Esophagus muscularis mucosa (tissue), 4 donors: ENCODE data around the gene SKI. TPM values are rescaled to one million over a fixed set of nuclear protein-coding genes. Genes with fewer than 3 reads are reported as not detected.

ENCODE experiments used
- DNase-seq: peaks from one replicate; pipeline ENCODE4 v3.0.0-alpha.2; 2017; ENCODE audit errors: extremely low spot score
- H3K27ac ChIP-seq, 4 donors: fragments of 200-600 bp; sonication (generic); replicated peaks in 1 of 4; 1 replicate in 3 of 4; 2 replicates in 1 of 4; pipeline ENCODE4 v1.5.1; 2016 to 2019; ENCODE audit warnings: mild to moderate bottlenecking in 1 of 4
- H3K27me3 ChIP-seq, 4 donors: fragments of 200-600 bp; sonication (generic); one replicate each; pipeline versions ENCODE4 v1.5.1 to v1.6.0; 2016 to 2019
- H3K36me3 ChIP-seq, 4 donors: fragments of 200-600 bp; sonication (generic); one replicate each; pipeline ENCODE4 v1.5.1; 2016 to 2019
- H3K4me1 ChIP-seq, 4 donors: fragments of 200-600 bp; sonication (generic); one replicate each; pipeline ENCODE4 v1.5.1; 2016 to 2019
- H3K4me3 ChIP-seq, 4 donors: fragments of 200-600 bp; sonication (generic); 1 replicate in 2 of 4; 2 replicates in 2 of 4; pipeline ENCODE4 v1.5.1; 2016 to 2019; ENCODE audit warnings: mild to moderate bottlenecking in 4 of 4, moderate library complexity in 1 of 4
- H3K9me3 ChIP-seq, 4 donors: fragments of 200-600 bp; sonication (generic); 1 replicate in 3 of 4; 2 replicates in 1 of 4; pipeline ENCODE4 v1.5.1; 2016 to 2019
- CTCF ChIP-seq, 3 experiments: fragments of 200-600 bp in 2 of 3; fragments of 450-650 bp in 1 of 3; sonication (generic) in 2 of 3; IDR thresholded peaks; one replicate each; pipeline ENCODE4 v1.5.1; 2017 to 2019; ENCODE audit warnings: antibody characterized with exemption in 3 of 3, mild to moderate bottlenecking in 2 of 3, moderate library complexity in 1 of 3
- EP300 ChIP-seq: sonication (generic); formaldehyde crosslinking; IDR thresholded peaks from one replicate; pipeline ENCODE4 v1.6.1; 2017; ENCODE audit warnings: antibody characterized with exemption
- POLR2A ChIP-seq: fragments of 450-650 bp; IDR thresholded peaks from one replicate; pipeline ENCODE4 v1.6.1; 2017; ENCODE audit warnings: antibody characterized with exemption, moderate library complexity, mild to moderate bottlenecking, low read depth
- POLR2AphosphoS5 ChIP-seq, 2 donors: sonication (generic); formaldehyde crosslinking; IDR thresholded peaks; one replicate each; pipeline ENCODE4 v1.6.1; 2017; ENCODE audit warnings: antibody characterized with exemption in 2 of 2
- WGBS: methylation state at CpG from one replicate; pipeline ENCODE4 v1.1.5; 2018; 5-methylcytosine and 5-hydroxymethylcytosine counted together
- intact Hi-C: fragments of 100-400 bp; cut with DNase I; formaldehyde crosslinking; loops from one replicate; pipeline ENCODE4 v1.15.1; 2023
- total RNA-seq, 4 donors: library from RNA; depleted of rRNA; stranded (reverse); fragments of >200 nt; gene quantifications; one replicate each; pipeline versions ENCODE4 v1.1.0 to v1.2.1, GENCODE V29; 2016

The SKI gene
- total RNA-seq, 4 donors from 2014 or later = 70.1 to 190 (median 124) TPM

GRCh38 chr1:2307064-2307605 lies 79.0 kb downstream of the SKI start:
- no peaks in the 10 kb centered on the region for H3K9me3 ChIP-seq
- DNase-seq = no peak
- intact Hi-C loops = no loop called here
- WGBS = 93% methylated on average over 28 of the region's 41 CpGs
- no peak overlapping the region for H3K27ac ChIP-seq
- H3K4me1 ChIP-seq = peaks cover 34 to 70% (median 60%) of the 10 kb centered on the region in 4 donors
- no peaks in the 10 kb centered on the region for H3K27me3 ChIP-seq
- H3K36me3 ChIP-seq = peaks cover 39 to 66% (median 64%) of the 10 kb centered on the region in 4 donors
- no peak overlapping the region for H3K4me3 ChIP-seq
- TF ChIP-seq EP300 (no peak), CTCF (IDR thresholded peaks at IDR 0.05) (no peak), POLR2AphosphoS5 (IDR thresholded peaks at IDR 0.05) (no peak), POLR2A (no peak)

- 78% methylated on average over 15 of the region's 15 CpGs for WGBS
- peaks cover 39 to 65% (median 61%) of the 10 kb centered on the region in 4 donors for H3K36me3 ChIP-seq
- intact Hi-C loops = no loop called here
- peaks cover 39 to 70% (median 62%) of the 10 kb centered on the region in 4 donors for H3K4me1 ChIP-seq
- no peak for TF ChIP-seq EP300
- no peak for TF ChIP-seq POLR2A
- no peak for TF ChIP-seq POLR2AphosphoS5 (IDR thresholded peaks at IDR 0.05)
- no peak for TF ChIP-seq CTCF (IDR thresholded peaks at IDR 0.05)
- H3K27me3 ChIP-seq = no peaks in the 10 kb centered on the region
- H3K4me3 ChIP-seq = no peak overlapping the region
- H3K9me3 ChIP-seq = no peaks in the 10 kb centered on the region
- H3K27ac ChIP-seq = no peak overlapping the region
- no peak for DNase-seq
Measured at GRCh38 chr1:2307972-2308371, 79.9 kb downstream of the SKI start.

GRCh38 chr1:2308844-2309243 lies 80.7 kb downstream of the SKI start:
- H3K27ac ChIP-seq = peak overlapping the region in 3 of 4 donors; percentile 31 to 93 (median 93)
- peaks cover 48 to 70% (median 65%) of the 10 kb centered on the region in 4 donors for H3K4me1 ChIP-seq
- no peak for DNase-seq
- TF ChIP-seq POLR2A (no peak), CTCF (IDR thresholded peaks at IDR 0.05) (no peak), POLR2AphosphoS5 (IDR thresholded peaks at IDR 0.05) (no peak), EP300 (no peak)
- no peaks in the 10 kb centered on the region for H3K27me3 ChIP-seq
- intact Hi-C loops = no loop called here
- no peak overlapping the region for H3K4me3 ChIP-seq
- H3K36me3 ChIP-seq = peaks cover 35 to 56% (median 52%) of the 10 kb centered on the region in 4 donors
- 90% methylated on average over 17 of the region's 20 CpGs for WGBS
- no peaks in the 10 kb centered on the region for H3K9me3 ChIP-seq

DNA sequence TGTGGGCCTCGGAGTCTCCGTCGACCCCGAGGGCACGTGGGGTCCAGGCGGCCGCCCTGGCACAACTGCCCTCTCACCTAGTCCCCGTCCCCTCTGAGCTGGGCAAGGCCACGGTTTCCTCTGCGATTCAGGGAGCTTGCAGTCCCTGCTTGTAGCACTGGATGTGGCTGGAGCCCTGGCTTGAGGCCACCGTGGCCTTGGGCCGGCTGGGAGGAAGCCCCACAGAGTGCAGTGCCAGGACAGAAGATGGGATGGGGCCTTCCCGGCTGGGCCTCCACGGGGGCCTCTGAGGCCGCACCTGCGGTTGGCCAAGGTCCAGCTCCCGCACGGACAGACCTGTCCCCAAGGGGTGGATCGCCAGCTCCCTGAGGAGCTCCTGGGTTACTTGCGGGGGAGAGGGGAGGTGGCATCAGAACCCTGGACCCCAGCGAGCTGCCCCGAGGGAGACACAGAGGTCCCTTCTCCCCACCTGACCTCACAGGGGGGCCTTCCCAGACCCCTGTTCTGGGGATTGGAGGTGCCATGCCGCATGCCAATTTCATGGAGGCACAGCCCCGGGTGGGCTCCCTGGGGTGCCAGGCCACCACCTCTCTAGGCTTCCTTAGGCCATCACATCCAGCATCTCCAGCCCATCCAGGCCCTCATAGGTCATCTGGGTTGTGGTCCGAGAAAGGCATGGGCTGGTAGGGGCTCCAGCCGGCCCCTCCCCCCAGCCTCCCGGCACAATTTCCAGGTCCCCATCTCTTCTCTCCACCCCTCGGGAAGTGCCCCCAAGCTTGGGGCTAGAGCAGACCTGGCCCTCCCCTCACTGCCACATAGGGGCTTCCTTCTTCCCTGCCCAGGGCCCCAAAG lies 82.4 kb downstream of the SKI start:
- TF ChIP-seq POLR2A (no peak), EP300 (no peak), CTCF (IDR thresholded peaks at IDR 0.05) (no peak), POLR2AphosphoS5 (IDR thresholded peaks at IDR 0.05) (peak in 1 of 2 donors; percentile 38)
- no peaks in the 10 kb centered on the region for H3K9me3 ChIP-seq
- no peaks in the 10 kb centered on the region for H3K27me3 ChIP-seq
- H3K4me3 ChIP-seq = no peak overlapping the region
- 82% methylated on average over 4 of the region's 28 CpGs for whole genome bisulfite sequencing
- H3K4me1 ChIP-seq = peaks cover 48 to 70% (median 64%) of the 10 kb centered on the region in 4 donors
- H3K27ac ChIP-seq = peak overlapping the region; percentile 93 to 98 (median 95)
- peaks cover 26 to 39% (median 35%) of the 10 kb centered on the region in 4 donors for H3K36me3 ChIP-seq
- no peak for DNase-seq
- intact Hi-C loops = loop anchor here (5.0 kb wide), 2 partner anchors 73 to 103 kb away; no protein-coding TSS in a partner anchor
